GM21423 (cell line): ENCODE results near the gene PARP8.
A peak's percentile ranks its signal among the peaks of the same experiment; 100 is the strongest.

Source experiments
- ATAC-seq: cut with Tn5 transposase; IDR thresholded peaks from one replicate; pipeline ENCODE4 v1.9.1; 2021; ENCODE audit warnings: mild to moderate bottlenecking, moderate library complexity; ENCODE audit not compliant: unreplicated experiment

PARP8 gene

GRCh38 chr5:50832657-50833284, 166.3 kb downstream of the PARP8 start:
- no peak for ATAC-seq

DNA sequence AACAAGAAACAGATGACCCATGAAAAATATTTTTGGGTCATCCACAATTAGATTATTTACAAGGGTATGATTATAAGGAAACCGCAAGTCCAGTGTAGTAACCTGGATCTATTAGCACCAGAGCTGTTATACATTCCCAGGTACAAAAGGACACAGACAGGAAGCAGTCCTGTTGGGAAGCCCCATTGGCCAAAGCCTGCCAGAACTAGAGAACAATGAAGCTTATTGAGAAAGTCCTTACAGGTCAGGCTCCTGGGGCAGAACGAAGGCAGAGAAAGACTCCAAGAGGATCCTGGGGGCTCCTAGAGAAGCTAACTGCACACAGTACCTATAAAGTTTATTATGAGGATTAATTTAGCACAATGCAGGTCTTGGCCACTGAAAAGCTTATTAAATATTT, 169.9 kb downstream of the PARP8 start:
- ATAC-seq: no peak

DNA sequence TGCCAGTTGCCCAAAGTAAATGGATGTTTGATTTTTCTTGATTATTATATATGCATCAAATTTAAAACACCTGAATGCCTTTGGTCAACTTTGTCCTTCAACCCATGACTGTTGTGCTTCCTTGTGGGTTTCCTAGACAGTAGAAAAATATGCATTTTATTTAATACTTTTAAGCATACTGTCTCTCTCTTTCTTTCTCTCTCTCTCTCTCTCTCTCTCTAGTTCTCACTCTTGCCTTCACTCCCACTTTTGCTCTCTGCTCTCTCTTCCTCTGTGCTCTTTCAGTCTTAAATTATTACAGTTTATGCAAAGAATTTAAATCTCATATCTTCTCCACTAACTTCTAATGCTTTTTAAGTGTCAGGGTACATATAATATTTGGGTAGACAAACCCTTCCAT, 173.0 kb downstream of the PARP8 start:
- ATAC-seq: no peak

DNA sequence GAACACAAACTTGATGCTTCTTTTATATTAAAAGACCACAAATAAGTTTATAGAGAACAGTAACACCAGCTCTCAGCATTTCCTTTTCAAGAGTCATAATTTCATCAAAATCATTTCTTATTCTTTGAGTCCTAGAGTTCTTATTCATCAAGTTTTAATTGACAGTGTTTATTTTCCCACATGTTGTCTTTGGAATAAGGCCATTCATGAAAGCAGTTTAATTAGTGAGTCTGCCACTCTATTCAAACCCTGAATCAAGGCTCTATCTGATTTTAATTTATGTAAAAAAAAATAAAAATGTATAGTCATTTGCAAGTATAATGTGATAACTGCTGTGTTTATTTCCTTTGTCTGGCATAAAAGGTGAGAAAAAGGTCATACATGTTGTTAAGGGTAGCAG, 176.7 kb downstream of the PARP8 start:
- ATAC-seq: no peak

DNA sequence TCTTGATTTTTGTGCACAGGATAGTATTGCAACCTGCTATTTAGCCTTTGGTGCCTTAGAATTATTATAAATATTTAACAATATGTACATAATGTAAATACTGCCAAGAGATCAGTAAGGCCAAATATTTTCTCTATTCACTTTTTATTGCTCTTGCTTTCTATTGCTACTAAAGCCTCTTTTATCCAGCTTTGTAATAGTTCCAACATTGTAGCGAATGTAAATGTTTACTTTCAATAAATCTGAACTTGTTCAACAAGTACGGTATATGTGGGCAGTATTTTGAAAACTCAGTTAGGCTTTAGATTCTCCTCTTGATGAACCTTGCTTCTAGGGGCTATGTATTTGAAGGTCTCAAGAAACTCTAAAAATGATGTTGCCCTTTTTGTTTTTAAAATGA, 179.8 kb downstream of the PARP8 start:
- ATAC-seq: no peak

- no peak for ATAC-seq
Observed at GRCh38 chr5:50849554-50849953, 183.1 kb downstream of the PARP8 start.

- ATAC-seq: peak; percentile 59
Observed at GRCh38 chr5:50853151-50853550, 186.7 kb downstream of the PARP8 start.

- no peak for ATAC-seq
Observed at GRCh38 chr5:50854082-50854481, 187.6 kb downstream of the PARP8 start.

DNA sequence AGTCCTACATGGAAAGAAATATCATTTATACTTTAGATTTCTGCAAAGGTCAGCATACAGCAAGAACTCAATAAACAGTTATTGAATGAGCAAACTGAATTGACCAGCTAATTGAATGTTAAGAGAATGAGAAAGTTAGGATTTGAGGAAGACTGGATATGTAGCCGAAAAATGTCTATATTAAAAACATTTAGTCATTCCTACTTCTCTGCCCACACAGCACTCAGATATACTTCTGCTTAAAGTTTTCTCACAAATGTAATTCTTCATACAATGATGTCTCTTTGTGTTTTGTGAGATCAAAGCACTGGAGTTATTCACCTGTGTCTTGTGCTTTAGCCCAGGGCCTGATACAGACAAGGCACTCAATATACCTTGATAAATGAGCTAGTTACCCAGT, 188.6 kb downstream of the PARP8 start:
- no peak for ATAC-seq

- ATAC-seq: peak; percentile 85
Observed at GRCh38 chr5:50856401-50857119, 190.1 kb downstream of the PARP8 start.

GRCh38 chr5:50863534-50864170, 197.2 kb downstream of the PARP8 start:
- no peak for ATAC-seq

- ATAC-seq: no peak
Observed at GRCh38 chr5:50864466-50864865, 198.0 kb downstream of the PARP8 start.

DNA sequence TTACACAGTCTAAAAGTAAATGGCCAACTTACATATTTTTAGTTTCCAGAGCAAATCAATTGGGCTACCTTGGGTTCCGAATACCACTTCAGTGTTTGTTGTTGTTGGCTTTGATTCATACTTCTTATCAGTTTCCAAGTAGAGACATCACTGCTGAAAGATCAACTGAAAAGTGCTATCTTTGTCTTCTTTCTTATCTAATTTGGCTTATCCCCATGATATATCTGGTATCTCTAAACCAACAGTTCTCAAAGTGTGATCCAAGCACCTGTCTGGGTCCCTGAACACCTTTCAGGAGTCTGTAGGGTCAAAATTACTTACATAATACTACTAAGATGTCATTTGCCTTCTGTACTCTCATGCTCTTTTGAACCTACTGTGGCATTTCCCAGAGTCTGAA, 200.0 kb downstream of the PARP8 start:
- ATAC-seq: no peak

GRCh38 chr5:50867140-50867539, 200.7 kb downstream of the PARP8 start:
- ATAC-seq: no peak

DNA sequence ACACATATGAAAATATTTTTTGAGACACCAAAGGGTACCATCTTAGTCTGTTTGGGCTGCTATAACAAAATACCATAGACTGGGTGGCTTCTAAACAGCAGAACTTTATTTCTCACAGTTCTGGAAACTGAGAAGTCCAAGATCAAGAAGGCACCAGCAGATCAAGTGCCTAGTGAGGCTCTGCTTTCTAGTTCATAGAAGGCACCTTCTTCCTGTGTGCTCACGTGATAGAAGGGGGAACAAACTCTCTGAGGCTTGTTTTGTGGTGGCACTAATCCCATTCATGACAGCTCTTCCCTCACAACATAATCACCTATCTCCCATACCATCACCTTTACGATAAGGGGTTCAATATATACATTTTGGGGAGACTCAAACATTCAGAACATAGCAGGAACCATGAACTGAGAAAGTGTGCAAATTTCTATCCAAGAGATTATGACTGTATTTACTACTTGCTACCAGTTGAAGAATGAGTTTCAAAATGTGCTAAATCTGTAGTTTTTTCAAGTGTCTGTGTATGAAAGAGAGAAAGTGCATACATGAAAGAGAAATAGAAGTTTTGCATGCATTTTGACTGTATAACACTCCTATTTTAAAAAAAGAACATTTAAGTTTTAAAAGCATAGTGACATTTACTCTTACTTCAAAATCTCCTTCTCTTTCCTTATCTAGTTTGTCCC, 207.3 kb downstream of the PARP8 start:
- ATAC-seq: no peak

GRCh38 chr5:50874306-50875001, 208.0 kb downstream of the PARP8 start:
- no peak for ATAC-seq

GRCh38 chr5:50875002-50875344, 208.5 kb downstream of the PARP8 start:
- no peak for ATAC-seq

GRCh38 chr5:50878470-50878869, 212.0 kb downstream of the PARP8 start:
- no peak for ATAC-seq

- no peak for ATAC-seq
Observed at GRCh38 chr5:50881407-50881806, 215.0 kb downstream of the PARP8 start.

DNA sequence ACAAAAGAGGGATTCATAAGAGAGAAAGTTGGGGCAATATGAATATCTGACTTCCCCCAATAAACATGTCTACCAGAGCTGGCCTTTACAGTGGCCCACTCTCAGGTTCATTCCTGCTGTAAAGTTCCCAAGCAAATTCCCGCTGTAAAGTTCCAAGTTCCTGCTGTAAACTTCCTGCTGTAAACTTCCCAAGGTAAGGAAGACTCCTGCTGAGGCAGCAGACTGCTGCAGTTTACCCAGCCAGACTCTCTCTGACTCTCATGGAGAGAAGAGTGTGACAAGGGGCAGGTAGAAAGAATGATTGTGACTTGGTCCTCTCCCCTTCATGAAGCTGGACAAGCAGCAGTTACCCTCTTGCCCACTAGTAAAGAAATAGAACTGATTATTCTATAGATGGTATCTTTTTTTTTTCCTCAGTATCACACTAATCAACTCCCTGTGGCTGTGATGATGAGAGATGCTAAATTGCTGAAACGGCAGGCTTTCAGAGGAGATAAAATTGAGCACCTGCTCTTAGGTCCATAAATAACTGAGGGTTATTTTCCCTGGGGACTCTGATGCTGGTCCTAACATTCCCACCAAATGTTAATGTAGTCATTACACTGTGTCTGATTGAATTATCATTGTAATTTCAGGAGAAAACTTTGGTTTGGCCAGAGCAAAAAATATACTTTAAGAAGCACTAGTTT, 220.4 kb downstream of the PARP8 start:
- no peak for ATAC-seq
